EH (cell line): Measurements from ENCODE around the gene TBXAS1.

ENCODE experiments used
- DNase-seq: peaks from one replicate; pipeline ENCODE4 v3.0.0-alpha.2; 2015; ENCODE audit warnings: low read depth

Gene TBXAS1

GRCh38 chr7:139976838-139977656 is 148.0 kb downstream of the TBXAS1 start:
- DNase-seq, result no peak

- DNase-seq, result no peak
Observed at GRCh38 chr7:139981511-139981895, 152.4 kb downstream of the TBXAS1 start.

- no peak for DNase-seq
Observed at GRCh38 chr7:139982927-139983920, 154.2 kb downstream of the TBXAS1 start.

GRCh38 chr7:139984642-139985539 is 155.8 kb downstream of the TBXAS1 start:
- no peak for DNase-seq

- DNase-seq, result no peak
Observed at GRCh38 chr7:139985811-139986210, 156.7 kb downstream of the TBXAS1 start.

- DNase-seq, result no peak
Observed at GRCh38 chr7:139987691-139988516, 158.8 kb downstream of the TBXAS1 start.

GRCh38 chr7:139989366-139990141 is 160.5 kb downstream of the TBXAS1 start:
- DNase-seq, result no peak

GRCh38 chr7:139990142-139990535 is 161.1 kb downstream of the TBXAS1 start:
- DNase-seq, result no peak

- DNase-seq, result no peak
Observed at GRCh38 chr7:139990571-139991268, 161.7 kb downstream of the TBXAS1 start.

GRCh38 chr7:139991269-139991666 is 162.2 kb downstream of the TBXAS1 start:
- DNase-seq, result no peak

GRCh38 chr7:139991911-139992310 is 162.8 kb downstream of the TBXAS1 start:
- DNase-seq, result no peak

GRCh38 chr7:139992353-139993044 is 163.4 kb downstream of the TBXAS1 start:
- DNase-seq, result no peak

- no peak for DNase-seq
Observed at GRCh38 chr7:139993169-139993568, 164.1 kb downstream of the TBXAS1 start.

- DNase-seq, result no peak
Observed at GRCh38 chr7:139993592-139993991, 164.5 kb downstream of the TBXAS1 start.

GRCh38 chr7:139994356-139994755 is 165.3 kb downstream of the TBXAS1 start:
- DNase-seq, result no peak

GRCh38 chr7:139995017-139995915 is 166.2 kb downstream of the TBXAS1 start:
- DNase-seq, result peak; percentile 38

GRCh38 chr7:139998572-139998971 is 169.5 kb downstream of the TBXAS1 start:
- DNase-seq, result no peak

GRCh38 chr7:139999516-139999915 is 170.5 kb downstream of the TBXAS1 start:
- DNase-seq, result no peak
